Stimulated activated CD8-positive, alpha-beta memory T cell treated with anti-CD3 and anti-CD28 coated beads, Interleukin-7, amount 100 ng/mL, for 1 hour (primary cell): ENCODE measurements around the gene FES.
A peak's percentile ranks its signal among the peaks of the same experiment; 100 is the strongest.

ENCODE experiments used
- DNase-seq, 2 donors: peaks; one replicate each; pipeline ENCODE4 v3.0.0-alpha.2; 2020; ENCODE audit warnings: low read depth in 2 of 2

Gene FES

GRCh38 chr15:90930861-90931574 is 46.7 kb downstream of the FES start:
- DNase-seq = no peak

DNA sequence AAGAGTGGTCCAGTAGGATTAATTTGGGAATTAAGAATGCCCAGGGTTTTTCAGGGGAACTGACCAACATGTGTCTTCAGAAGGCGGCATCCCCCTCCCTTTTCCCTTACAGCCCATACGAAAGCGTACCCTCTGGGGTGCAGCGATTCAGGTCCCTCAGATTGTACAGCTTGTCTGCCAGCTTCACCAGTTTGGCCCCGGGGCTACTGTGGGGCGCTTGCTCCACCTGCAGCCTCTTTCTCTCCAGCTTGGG is 47.2 kb downstream of the FES start:
- no peak for DNase-seq

DNA sequence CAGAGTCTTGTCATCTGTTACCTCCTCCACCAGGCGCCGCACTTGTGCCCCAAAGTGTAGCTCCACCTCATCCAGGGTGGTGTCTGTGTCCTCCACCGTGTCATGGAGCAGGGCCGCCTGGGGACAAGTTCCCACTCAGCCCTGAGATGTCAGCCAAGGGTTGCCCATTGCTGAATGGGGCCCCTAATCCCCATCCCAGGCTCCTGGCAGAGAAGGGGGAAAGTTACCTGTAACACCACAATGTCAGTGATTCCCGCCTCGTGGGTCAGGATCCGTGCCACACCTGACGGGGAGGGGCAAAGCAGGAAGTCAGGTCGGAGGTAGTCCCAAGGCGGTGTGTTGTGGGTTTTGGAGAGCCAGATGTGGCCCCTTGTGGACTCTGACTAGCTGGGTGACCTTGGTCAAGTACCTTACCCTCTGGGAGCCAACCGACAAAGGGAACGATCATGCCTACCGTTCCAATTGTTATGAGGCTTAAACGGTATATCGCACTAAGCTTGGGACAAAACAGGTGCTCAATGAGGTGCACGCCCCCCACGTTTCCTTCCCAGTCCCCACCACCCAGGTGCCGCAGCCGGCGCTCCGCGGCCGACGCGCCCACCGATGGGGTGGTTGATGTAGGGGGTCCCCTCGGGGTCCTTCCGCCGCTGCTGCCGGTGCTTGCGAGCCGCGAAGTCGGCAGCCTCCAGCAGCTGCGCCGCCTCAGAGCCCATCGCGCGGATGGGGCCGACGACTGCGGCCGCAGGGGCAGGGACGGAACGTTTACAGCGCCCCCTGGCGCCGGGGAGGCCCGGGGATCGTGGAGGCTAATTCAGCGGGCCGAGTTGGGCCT is 47.7 kb downstream of the FES start, which contains the start of gene HDDC3:
Gene HDDC3 (minus strand): TSS at position 722 of the 832 bp plus-strand sequence. CDS start 9 bp downstream, at position 713.
- DNase-seq = peak; percentile 79 to 89

DNA sequence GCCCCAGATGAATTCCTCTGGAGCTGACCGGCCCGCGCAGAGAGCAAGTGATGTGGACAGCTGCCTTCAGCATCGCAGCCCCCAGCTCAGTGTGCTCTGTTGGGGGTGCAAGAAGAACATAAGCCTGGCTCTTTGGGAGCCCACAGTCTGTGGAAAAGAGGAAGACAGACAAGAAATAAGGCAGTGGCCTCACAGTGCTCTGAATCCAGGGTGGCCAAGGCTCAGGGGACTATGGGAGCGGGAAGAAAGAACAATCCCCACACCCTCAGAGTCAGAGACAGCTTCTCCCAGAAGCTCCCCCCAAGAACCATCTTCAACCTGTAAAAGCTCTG is 48.3 kb downstream of the FES start:
- no peak for DNase-seq

GRCh38 chr15:90933301-90933700 is 49.0 kb downstream of the FES start:
- DNase-seq = no peak

DNA sequence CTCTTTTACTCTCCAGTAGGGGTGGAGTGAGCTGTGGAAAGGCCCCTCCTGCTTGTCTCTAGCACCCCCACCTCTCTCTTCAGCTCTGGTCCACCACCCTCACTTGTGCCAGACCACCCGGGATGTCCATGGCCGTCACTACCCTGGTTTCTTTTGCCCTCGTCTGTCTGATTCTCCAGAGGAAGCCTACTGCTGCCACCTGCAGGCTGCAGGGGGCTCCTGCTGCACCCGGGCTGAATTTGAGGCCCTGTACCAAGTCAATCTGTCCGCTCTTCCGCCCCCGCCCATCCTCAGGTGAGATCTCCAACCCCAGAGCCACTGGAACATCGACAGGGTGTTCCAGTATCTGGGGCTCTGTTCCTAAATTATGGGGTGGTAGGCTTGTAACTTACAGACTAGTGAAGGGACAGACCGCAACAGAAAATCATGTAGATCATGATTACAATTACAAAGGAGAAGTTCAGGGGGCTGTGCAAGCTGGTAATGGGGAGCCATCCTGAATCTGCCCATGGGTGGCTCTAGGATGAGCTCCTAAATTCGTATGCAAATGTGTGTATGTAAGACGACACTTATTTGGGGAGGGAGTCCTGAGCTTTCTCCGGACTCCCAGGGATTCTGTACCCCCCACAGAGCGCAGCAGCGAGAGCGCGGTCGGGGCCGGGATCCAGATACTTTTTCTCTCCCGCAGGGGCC is 50.1 kb downstream of the FES start:
- peak; percentile 49 to 67 for DNase-seq

DNA sequence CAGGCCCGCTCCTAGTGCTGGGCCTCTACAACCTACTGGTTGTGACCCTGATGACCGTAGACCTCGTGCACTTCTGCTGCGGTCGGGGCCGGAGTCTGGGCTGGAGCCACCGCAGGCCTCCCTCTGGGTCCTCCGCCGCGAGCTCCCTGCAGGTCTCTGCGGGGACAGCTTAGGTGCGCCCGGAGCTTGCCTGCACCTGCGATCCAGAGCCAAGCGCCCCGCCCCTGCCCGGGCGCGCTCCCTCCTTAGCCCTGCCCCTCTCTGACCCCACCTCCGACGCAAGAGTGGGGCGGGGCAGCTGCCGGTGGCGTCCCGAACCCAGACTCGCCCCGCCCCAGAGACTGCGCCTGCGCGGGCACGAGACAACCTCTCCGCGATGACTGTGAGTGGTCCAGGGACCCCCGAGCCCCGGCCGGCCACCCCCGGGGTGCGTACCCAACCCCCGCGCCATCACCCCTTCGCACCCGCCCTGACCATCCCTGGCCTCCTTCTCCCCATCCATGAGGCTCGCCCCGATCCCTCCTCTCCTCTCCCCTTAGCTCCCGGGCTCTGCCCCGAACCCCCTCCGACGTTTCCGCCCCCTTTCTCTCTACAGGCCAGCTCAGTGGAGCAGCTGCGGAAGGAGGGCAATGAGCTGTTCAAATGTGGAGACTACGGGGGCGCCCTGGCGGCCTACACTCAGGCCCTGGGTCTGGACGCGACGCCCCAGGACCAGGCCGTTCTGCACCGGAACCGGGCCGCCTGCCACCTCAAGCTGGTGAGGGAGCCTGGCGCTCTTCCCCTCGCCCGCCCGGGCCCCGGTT is 50.8 kb downstream of the FES start, which contains the start of gene UNC45A:
Gene UNC45A (plus strand): TSS at position 337 of the 803 bp plus-strand sequence. CDS start 40 bp downstream, at position 377.
- peak; percentile 90 to 96 for DNase-seq

DNA sequence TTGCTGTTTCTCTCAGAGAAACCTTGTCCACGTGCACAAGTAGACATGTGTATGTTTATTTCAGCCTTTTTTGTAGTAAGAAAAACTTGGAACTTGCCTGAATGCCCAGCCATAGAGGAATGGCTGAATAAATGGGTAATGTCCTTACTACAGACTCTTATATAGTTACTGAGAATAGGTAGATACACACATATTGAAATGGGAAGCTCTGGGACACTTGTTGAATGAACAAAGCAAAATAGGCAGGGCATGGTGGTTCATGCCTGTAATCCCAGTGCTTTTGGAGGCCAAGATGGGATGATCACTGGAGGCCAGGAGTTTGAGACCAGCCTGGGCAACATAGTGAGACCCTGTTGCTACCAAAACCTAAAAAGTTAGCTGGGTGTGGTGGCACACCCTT is 52.5 kb downstream of the FES start:
- DNase-seq = no peak

DNA sequence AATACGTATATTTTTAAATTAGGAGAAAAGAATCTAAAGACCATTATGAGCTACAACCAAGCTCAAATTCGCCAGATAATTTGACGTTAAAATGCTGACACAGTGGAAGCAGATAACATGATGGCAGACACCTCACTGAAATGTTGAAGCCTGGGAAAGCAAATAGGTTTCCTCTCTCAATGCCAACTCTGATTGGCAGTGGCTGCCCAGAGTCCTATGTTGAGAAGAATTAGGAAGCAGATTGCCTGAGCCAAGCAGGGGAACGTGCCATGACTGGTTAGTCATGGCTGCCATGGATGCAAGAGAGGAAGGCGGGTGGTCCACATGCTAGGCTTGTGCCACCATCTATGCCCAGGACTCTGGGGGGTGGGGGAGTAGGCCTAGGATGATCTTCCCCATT is 54.0 kb downstream of the FES start:
- no peak for DNase-seq

DNA sequence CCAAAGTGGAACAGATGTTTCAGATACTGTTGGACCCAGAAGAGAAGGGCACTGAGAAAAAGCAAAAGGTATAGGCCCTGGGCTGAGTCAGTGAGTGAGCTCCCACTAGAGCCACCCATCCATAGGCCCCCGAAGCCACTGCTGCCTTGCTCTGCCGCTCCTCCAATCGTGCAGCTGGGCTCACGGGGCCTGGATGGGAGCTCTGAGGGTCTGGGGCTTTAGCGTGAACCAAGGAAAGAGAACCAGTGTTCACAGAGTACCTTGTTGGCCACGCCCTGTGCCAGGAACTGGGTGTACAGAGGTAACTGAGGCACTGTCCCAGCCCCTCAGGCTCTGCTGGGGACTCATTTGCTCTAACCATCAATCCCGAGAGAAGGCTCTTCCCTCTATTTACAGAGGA is 55.5 kb downstream of the FES start:
- no peak for DNase-seq

- DNase-seq = no peak
These were observed 56.7 kb downstream of the FES start for GRCh38 chr15:90941038-90941437.

GRCh38 chr15:90942354-90943120 is 58.2 kb downstream of the FES start:
- no peak for DNase-seq

- no peak for DNase-seq
These were observed 60.8 kb downstream of the FES start for GRCh38 chr15:90945091-90945490.
